T-helper 22 cell (primary cell): ENCODE measurements around the gene GPR42.
"Not testable (repeated sequence)": the region's sequence is repeated elsewhere in the genome, so short reads cannot be mapped to it uniquely, and the experiment has no call there.

ENCODE experiments used
- DNase-seq: peaks from one replicate; pipeline ENCODE4 v3.0.0-alpha.2; 2020; ENCODE audit warnings: low read depth

The GPR42 gene

GRCh38 chr19:35347171-35347929 lies 23.5 kb upstream of the GPR42 start, which contains the start of gene FFAR1:
Gene FFAR1, plus strand, starts transcription at chr19:35347902. Its CDS starts 3,650 bp downstream, at chr19:35351552.
- peak; percentile 53 for DNase-seq

DNA sequence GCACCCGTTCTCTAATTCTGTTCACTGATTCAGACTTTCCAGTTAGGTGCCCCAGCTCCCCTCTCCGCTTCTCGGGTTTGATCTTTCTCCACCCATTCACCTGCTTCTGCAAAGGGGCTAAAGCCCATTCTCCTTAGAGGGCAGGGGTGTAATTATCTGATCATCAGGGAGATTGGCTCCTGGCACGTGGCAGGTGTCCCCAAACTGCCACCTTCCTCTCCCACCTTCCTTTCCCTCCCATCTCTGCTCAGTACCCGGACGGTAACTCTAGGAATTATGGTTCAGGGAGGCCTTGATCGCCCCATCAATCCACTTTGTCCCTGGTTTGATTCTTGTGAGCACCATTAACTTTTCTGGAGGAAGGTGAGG lies 23.0 kb upstream of the GPR42 start:
- no peak for DNase-seq

DNA sequence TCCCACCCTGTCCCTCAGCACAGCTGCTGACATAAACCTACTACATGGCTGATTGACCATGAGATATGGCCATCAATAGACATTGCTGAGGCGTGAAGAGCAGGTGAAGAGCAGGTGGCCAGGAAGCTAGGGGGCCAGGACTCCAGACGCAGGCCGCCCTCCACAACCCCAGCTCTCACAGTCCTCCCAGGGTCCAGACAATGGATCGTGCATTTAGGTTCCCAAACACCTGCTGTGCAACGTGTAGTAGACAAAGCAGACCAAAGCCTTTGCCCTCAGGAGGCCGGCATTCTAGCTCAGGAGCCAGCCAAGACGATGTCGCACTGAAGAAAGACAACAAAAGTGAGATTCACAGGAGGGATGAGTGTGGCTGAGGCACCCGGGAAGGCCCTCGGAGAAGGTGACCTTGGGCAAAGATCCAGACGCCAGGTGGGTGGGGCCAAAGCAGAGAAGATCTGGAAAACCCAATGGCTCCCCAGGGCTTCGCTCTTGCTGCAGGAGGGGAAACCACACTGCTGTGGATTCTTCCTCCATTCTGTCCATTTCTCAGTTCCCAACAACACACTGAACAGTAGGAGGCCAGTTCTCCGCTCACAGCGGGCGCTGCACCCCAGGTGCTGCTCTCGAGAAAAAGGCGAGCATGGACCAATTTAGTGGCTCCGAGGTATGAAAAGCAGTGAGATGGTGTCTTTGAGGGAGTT lies 21.8 kb upstream of the GPR42 start:
- DNase-seq, result no peak

GRCh38 chr19:35349614-35350521 lies 21.0 kb upstream of the GPR42 start:
- no peak for DNase-seq

GRCh38 chr19:35350591-35350990 lies 20.3 kb upstream of the GPR42 start:
- DNase-seq, result no peak

DNA sequence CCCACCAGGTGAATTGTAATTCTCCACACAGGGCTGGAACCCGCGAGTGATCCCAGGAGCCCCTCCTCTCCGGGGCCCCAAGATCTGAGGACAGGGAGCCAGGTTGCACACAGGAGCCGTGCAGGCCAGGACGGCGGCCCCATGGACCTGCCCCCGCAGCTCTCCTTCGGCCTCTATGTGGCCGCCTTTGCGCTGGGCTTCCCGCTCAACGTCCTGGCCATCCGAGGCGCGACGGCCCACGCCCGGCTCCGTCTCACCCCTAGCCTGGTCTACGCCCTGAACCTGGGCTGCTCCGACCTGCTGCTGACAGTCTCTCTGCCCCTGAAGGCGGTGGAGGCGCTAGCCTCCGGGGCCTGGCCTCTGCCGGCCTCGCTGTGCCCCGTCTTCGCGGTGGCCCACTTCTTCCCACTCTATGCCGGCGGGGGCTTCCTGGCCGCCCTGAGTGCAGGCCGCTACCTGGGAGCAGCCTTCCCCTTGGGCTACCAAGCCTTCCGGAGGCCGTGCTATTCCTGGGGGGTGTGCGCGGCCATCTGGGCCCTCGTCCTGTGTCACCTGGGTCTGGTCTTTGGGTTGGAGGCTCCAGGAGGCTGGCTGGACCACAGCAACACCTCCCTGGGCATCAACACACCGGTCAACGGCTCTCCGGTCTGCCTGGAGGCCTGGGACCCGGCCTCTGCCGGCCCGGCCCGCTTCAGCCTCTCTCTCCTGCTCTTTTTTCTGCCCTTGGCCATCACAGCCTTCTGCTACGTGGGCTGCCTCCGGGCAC lies 19.3 kb upstream of the GPR42 start:
- DNase-seq, result no peak

DNA sequence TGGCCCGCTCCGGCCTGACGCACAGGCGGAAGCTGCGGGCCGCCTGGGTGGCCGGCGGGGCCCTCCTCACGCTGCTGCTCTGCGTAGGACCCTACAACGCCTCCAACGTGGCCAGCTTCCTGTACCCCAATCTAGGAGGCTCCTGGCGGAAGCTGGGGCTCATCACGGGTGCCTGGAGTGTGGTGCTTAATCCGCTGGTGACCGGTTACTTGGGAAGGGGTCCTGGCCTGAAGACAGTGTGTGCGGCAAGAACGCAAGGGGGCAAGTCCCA lies 18.8 kb upstream of the GPR42 start:
- DNase-seq, result no peak

- peak; percentile 42 for DNase-seq
Observed at GRCh38 chr19:35352448-35353304, 18.2 kb upstream of the GPR42 start.

DNA sequence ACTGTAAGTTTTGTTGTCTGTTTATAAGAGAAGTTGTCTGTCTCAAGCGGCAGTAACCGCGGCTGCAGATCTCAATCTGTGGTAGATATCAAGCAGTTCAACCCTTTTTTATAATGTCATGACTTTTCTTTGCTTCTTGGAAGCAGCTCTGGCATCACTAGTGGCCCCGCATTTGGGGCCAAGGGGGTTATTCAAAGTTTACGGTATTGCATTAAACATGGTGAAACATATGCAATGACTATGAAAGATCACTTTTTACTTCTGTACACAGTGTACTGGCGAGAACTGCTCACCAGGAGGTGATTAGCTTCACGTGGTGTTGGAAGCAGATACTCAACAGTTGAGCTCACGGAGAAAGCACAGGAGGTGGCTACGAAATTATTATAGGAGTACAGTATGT lies 17.2 kb upstream of the GPR42 start:
- no peak for DNase-seq

DNA sequence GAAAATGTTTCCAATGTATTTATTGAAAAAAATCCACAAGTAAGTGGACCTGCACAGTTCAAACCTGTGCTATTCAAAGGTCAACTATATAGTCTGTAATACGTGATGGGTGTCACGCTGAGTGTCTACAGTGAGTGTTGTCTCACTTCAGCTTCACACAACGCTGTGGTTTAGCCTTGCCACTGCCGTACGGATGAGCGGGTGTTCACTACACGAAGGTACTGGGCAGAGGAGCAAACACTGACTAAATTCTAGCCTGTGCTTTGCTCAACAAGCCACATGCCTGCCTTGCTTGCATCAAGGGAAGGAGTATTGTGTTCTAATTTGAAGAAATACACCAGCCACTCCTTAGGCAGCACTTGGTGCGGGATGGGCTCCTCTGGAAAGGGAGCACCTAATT lies 16.0 kb upstream of the GPR42 start:
- DNase-seq, result no peak

DNA sequence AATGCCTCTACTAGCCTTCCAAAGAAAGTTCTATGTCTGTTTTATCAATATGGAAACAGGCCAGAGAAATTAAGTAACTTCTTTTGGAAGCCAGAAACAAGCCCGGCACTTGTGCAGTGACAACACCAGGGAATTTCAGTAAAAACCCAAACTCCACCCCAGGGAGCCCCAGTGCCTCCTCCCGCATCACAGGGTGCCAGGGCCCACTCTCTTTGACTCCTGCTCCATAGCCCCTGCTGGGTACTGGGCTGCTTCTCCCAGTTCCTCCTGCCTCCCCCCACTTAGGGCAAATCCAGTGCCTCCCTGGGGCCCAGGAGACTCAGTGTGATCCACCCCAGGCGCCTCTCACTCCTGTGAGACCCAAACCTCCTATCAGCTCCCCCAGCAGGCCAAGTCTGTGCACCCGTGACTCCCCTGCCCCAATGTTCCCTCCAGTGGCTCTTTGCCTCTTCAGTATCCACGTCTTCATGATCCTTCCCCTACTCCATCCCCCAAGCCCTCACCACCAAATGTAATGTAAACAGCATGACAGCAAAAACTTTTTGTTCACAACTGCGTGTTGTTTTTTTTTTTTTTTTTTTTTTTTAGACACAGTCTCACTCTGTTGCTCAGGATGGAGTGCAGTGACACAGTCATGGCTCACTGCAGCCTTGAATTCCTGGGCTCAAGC lies 14.9 kb upstream of the GPR42 start:
- no peak for DNase-seq

DNA sequence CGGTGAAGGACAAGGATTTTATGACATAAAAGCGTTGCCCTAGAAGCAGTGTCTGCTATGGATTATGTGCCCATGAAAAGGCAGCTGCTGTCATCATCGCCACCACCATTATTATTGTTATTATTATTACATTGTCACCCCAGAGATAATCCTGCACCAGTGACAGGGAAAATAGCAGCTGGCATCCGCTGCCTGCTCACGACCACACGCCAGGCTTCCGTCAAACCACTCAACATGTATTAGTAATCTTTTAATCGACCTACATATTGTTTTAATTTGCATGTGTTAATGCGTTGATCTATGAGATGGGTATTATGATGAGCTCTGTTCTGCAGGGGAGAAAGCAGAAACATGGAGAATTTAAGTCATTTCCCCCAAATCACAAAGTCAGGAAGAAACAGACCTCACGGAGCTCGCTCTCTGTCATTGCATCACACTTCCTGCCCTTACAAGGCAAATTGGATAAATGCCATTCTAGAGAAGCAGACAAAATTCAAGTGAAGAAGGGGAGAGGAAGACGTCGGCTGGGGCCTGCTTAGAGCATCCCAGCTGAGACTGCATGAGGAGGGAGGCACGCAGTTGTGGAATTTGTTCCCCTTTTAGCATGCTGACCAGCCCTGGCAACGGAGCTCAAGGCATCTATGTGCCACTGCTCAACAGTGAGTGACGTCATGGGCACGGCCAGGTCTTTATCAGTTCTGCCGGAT lies 12.8 kb upstream of the GPR42 start, which contains the start of gene FFAR3:
Gene FFAR3 (plus strand): TSS at position 594 of the 707 bp plus-strand sequence. CDS start 431 bp downstream, outside the sequence.
- no peak for DNase-seq

- not testable (repeated sequence) for DNase-seq
Observed at GRCh38 chr19:35358834-35359233, 12.0 kb upstream of the GPR42 start.

DNA sequence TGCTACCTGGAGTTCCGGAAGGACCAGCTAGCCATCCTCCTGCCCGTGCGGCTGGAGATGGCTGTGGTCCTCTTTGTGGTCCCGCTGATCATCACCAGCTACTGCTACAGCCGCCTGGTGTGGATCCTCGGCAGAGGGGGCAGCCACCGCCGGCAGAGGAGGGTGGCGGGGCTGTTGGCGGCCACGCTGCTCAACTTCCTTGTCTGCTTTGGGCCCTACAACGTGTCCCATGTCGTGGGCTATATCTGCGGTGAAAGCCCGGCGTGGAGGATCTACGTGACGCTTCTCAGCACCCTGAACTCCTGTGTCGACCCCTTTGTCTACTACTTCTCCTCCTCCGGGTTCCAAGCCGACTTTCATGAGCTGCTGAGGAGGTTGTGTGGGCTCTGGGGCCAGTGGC lies 11.5 kb upstream of the GPR42 start:
- DNase-seq, result not testable (repeated sequence)

GRCh38 chr19:35360081-35360480 lies 10.8 kb upstream of the GPR42 start:
- not testable (repeated sequence) for DNase-seq

GRCh38 chr19:35360880-35361420 lies 9.9 kb upstream of the GPR42 start:
- no peak for DNase-seq

DNA sequence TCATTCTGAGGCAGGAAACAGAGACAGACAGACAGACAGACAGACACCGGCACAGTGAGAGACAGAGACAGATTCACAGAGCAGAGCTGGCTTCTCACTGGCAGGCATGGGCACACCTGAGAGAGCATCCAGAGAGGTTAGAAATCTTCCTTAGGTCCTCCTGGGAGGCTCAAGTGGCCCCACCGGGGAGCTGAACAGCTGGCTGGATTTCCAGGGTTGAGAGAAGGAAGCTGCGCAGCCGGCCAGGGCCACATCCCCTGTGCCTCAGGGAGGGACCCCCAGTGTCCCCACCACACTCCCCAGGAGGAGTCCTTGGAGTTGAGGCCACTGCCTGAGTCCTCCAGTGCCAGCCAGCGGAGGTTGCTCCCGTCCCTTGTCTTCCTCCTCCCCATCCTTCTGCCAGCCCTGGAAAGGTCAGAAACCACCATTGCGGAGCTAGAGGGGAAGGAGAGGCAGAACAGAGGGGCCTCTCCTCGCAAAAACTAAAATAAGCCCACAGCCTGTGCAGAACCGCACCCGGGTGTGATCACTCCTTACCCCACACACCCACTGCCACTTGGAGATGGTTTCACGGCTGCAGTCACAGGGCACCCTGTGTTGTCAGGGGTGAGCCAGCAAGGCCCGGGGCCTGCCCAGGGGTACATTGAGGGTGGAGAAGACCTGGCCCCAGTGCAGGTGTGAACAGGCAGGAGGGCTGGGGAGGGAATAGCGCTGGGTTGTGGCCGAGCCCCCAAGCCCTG lies 8.4 kb upstream of the GPR42 start:
- DNase-seq, result no peak

- DNase-seq, result no peak
Observed at GRCh38 chr19:35363001-35363590, 7.8 kb upstream of the GPR42 start.
